Skeletal muscle satellite cell (primary cell): ENCODE results near the gene ARL5C.

ENCODE experiments used
- H3K27me3 ChIP-seq: 2 replicates; pipeline ENCODE4 v1.7.0; 2013; ENCODE audit warnings: low read length; ENCODE audit not compliant: control insufficient read depth, insufficient read depth
- H3K36me3 ChIP-seq: 2 replicates; pipeline ENCODE4 v1.7.0; 2013; ENCODE audit warnings: mild to moderate bottlenecking, control low read depth, low read length; ENCODE audit not compliant: insufficient read depth
- H3K4me1 ChIP-seq: 2 replicates; pipeline ENCODE4 v1.7.0; 2013; ENCODE audit warnings: low read length; ENCODE audit not compliant: control insufficient read depth, insufficient read depth
- H3K4me2 ChIP-seq: 2 replicates; pipeline ENCODE4 v1.7.0; 2013; ENCODE audit warnings: mild to moderate bottlenecking, low read length
- H3K4me3 ChIP-seq: 2 replicates; pipeline ENCODE4 v1.7.0; 2013; ENCODE audit warnings: low read length
- H3K9ac ChIP-seq: 2 replicates; pipeline ENCODE4 v1.7.0; 2013; ENCODE audit warnings: mild to moderate bottlenecking, low read depth, low read length, moderate library complexity
- H3K9me3 ChIP-seq: replicated peaks from 2 replicates; pipeline ENCODE4 v1.7.0; 2013; ENCODE audit warnings: mild to moderate bottlenecking, control low read depth, low read length

Gene ARL5C

GRCh38 chr17:39200070-39200879 is 34.3 kb upstream of the ARL5C start, which contains the start of gene RPL19:
Gene RPL19, plus strand, starts transcription at chr17:39200283. Its CDS starts 62 bp downstream, at chr17:39200345.
- no peaks in the 10 kb centered on the region for H3K9me3 ChIP-seq
- peak within 1 kb of the TSS; percentile 91 for H3K4me3 ChIP-seq
- no peaks in the 10 kb centered on the region for H3K27me3 ChIP-seq
- H3K9ac ChIP-seq, result peak within 1 kb of the TSS; percentile 99
- H3K4me2 ChIP-seq, result peak within 1 kb of the TSS; percentile 94
- H3K36me3 ChIP-seq, result peaks cover 47% of the 10 kb centered on the region
- peaks cover 30% of the 10 kb centered on the region for H3K4me1 ChIP-seq

DNA sequence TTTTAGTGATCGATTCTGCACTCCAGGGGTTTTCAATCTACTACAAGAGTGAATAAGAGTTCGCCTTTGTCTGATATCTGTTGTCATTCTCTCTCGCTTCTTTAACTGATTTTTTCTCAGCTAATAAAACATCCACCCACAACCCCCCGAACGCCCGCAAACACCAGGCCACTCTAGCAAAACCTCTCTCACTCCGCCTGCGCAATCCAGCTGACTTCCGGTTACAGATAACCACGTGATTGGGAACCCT is 33.8 kb upstream of the ARL5C start:
- Histone ChIP-seq H3K4me3 (peak overlapping the region; percentile 91), H3K4me1 (peaks cover 35% of the 10 kb centered on the region), H3K9me3 (no peaks in the 10 kb centered on the region), H3K9ac (peak overlapping the region; percentile 99), H3K36me3 (peaks cover 42% of the 10 kb centered on the region), H3K4me2 (peak overlapping the region; percentile 94), H3K27me3 (no peaks in the 10 kb centered on the region)

GRCh38 chr17:39198186-39198566 is 32.2 kb upstream of the ARL5C start:
- Histone ChIP-seq H3K4me2 (peak overlapping the region; percentile 85), H3K9ac (peak overlapping the region; percentile 82), H3K4me1 (peaks cover 48% of the 10 kb centered on the region), H3K36me3 (peaks cover 37% of the 10 kb centered on the region), H3K9me3 (no peaks in the 10 kb centered on the region), H3K27me3 (no peaks in the 10 kb centered on the region), H3K4me3 (peak overlapping the region; percentile 88)

DNA sequence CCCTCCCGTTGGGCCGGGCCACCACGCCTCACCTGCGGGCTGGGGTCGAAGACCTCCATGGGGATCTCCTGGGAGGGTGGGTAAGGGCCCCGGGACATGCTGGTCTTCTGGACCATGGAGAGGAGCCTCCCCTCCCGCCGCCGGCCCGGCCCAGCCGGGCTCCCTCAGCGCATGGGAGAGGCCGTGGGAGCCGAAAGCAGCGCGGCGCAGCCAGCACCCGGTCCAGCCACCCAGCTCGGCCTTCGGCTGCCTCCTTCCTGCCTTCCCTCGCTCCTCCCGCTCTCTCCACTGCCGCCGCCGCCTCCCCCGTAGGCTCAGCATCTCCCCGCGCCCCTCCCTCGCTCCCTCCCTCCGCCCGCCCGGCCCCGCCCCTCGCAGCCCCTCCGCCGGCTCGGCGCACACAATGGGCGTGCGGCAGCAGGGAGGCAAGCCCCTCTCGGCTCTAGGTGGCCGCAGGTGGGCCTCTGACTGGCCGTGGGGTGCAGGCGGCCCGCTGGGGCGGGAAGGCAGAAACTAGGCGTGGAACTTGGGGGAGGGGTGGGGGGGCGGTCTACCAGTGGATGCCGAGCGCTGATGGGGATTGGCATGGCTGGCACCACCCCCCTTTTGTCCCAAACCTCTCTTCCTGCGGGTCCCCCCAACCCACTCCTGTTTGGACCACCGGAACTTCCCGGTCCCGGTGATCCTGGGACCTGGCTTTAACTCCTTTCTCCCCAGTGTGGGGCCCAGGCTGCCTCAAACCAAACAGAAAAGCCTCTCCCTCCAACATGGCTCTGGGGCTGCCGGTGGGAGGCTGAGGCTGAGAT is 31.6 kb upstream of the ARL5C start, which contains the start of gene CACNB1:
Gene CACNB1 (minus strand): TSS at position 290 of the 806 bp plus-strand sequence. CDS start 174 bp downstream, at position 116.
- no peaks in the 10 kb centered on the region for H3K27me3 ChIP-seq
- no peaks in the 10 kb centered on the region for H3K9me3 ChIP-seq
- H3K9ac ChIP-seq, result peak within 1 kb of the TSS; percentile 82
- H3K36me3 ChIP-seq, result peaks cover 37% of the 10 kb centered on the region
- peak within 1 kb of the TSS; percentile 88 for H3K4me3 ChIP-seq
- H3K4me2 ChIP-seq, result peak within 1 kb of the TSS; percentile 85
- H3K4me1 ChIP-seq, result peaks cover 48% of the 10 kb centered on the region

DNA sequence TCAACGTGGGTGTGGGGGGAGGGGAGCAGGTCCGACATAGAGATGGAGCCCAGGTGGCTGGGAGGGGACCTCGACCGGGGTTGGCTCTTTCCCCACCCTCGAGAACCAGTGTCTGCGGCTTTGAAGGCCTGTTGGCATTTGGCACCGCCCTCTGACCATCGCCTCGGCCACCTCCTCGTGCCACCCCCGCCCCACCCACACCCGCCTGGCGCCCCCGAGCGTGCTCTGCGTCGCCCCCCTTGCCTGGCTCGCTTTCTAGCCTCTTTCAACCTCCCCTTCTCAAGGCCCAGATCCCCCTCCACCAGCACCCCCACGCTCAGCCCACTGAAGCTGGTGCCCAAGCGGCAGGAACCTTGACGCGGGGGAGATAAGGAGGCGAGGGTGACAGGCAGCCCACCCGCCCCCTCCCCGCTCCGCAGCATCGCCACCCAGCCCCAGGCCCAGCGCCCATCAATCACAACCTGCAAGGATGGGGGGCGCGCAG is 30.9 kb upstream of the ARL5C start:
- peak overlapping the region; percentile 85 for H3K4me2 ChIP-seq
- peaks cover 37% of the 10 kb centered on the region for H3K36me3 ChIP-seq
- peak overlapping the region; percentile 88 for H3K4me3 ChIP-seq
- no peaks in the 10 kb centered on the region for H3K27me3 ChIP-seq
- H3K9ac ChIP-seq, result peak overlapping the region; percentile 82
- H3K9me3 ChIP-seq, result no peaks in the 10 kb centered on the region
- peaks cover 41% of the 10 kb centered on the region for H3K4me1 ChIP-seq

GRCh38 chr17:39196241-39196807 is 30.4 kb upstream of the ARL5C start:
- H3K9ac ChIP-seq, result peak overlapping the region; percentile 50
- H3K4me3 ChIP-seq, result peak overlapping the region; percentile 88
- peak overlapping the region; percentile 85 for H3K4me2 ChIP-seq
- no peaks in the 10 kb centered on the region for H3K9me3 ChIP-seq
- H3K27me3 ChIP-seq, result no peaks in the 10 kb centered on the region
- peaks cover 38% of the 10 kb centered on the region for H3K36me3 ChIP-seq
- H3K4me1 ChIP-seq, result peaks cover 37% of the 10 kb centered on the region

DNA sequence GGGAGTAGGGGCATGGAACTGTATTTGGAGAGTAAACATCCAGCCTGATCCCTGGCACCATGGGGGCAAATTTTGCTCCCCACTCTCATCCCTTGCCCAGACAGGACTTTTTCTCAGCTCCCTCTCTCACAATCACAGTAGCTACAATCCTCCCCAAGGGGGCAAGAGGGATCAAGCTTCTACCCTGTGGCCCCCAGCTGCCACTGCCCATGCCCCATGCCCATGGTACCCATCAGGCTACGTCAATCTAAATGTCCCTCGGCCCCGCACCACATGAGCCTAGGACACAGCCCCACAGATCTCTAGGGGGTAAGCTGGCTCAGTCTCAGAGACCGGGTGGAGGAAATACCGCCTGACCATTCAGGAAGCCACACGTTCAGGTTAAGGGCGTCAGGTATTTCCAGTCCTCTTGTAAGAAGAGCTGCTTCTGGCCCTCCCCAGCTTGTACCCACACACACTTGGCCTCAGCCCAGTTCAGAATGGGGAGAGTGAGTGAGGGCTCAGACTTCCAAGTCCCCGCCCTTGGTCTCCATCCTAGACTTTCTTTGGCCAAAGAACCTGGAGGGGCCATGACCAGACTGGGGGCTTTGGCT is 29.7 kb upstream of the ARL5C start:
- H3K4me3 ChIP-seq, result peak overlapping the region; percentile 88
- H3K9me3 ChIP-seq, result no peaks in the 10 kb centered on the region
- H3K36me3 ChIP-seq, result peaks cover 34% of the 10 kb centered on the region
- H3K4me2 ChIP-seq, result peak overlapping the region; percentile 85
- H3K27me3 ChIP-seq, result no peaks in the 10 kb centered on the region
- peaks cover 34% of the 10 kb centered on the region for H3K4me1 ChIP-seq
- H3K9ac ChIP-seq, result peak overlapping the region; percentile 50

GRCh38 chr17:39194985-39195524 is 29.1 kb upstream of the ARL5C start:
- peak overlapping the region; percentile 50 for H3K9ac ChIP-seq
- peaks cover 33% of the 10 kb centered on the region for H3K36me3 ChIP-seq
- H3K4me1 ChIP-seq, result peaks cover 34% of the 10 kb centered on the region
- H3K9me3 ChIP-seq, result no peaks in the 10 kb centered on the region
- no peaks in the 10 kb centered on the region for H3K27me3 ChIP-seq
- H3K4me3 ChIP-seq, result peak overlapping the region; percentile 88
- peak overlapping the region; percentile 85 for H3K4me2 ChIP-seq

DNA sequence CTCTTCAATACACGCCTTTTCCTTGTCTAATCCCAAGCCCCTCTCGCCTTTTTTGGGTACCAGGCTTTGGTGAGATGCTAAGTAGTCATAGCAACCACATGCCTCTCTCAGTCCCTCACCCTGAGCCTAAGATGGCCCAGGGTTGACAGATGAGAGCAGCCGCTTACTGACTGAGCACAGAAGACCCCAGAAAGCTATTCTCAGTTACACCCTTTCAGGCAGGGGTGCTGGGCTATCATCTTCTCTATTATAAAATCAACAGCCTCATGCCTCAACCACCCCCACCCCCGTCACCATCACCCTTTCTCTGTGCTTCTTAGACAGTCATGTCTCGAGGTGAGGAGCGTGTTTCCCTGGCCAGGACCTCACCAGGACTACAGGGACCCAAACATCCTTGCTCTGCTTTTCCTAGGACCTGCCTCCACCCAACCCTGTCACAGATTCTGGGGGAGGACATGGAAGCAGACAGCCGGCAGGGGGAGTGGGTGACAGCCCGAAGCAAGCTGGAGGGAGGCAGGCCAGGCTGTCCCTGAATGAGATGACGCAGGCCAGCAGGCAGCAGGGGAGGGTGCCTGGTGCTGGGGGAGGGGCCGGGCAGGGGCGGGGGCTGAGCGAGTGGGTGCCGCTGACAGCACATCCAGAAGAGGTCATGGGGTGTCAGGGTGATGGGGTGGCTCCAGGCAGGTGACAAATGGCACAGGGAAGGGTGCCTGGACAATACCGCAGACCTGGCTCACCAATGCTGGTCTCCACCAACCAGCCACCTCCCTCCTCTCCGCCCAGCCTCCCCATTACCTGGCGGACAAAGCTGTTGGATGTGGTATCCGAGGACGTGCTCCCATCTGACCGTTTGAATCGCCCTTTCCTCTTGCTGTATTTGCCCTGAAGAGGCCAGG is 28.4 kb upstream of the ARL5C start:
- H3K4me1 ChIP-seq, result peaks cover 34% of the 10 kb centered on the region
- no peak overlapping the region for H3K9ac ChIP-seq
- peak overlapping the region; percentile 85 for H3K4me2 ChIP-seq
- H3K9me3 ChIP-seq, result no peaks in the 10 kb centered on the region
- peak overlapping the region; percentile 88 for H3K4me3 ChIP-seq
- H3K36me3 ChIP-seq, result peaks cover 33% of the 10 kb centered on the region
- H3K27me3 ChIP-seq, result no peaks in the 10 kb centered on the region

- no peaks in the 10 kb centered on the region for H3K9me3 ChIP-seq
- H3K27me3 ChIP-seq, result no peaks in the 10 kb centered on the region
- peaks cover 38% of the 10 kb centered on the region for H3K36me3 ChIP-seq
- H3K4me1 ChIP-seq, result peaks cover 34% of the 10 kb centered on the region
- no peak overlapping the region for H3K9ac ChIP-seq
- H3K4me3 ChIP-seq, result no peak overlapping the region
- no peak overlapping the region for H3K4me2 ChIP-seq
Observed at GRCh38 chr17:39193346-39193745, 27.4 kb upstream of the ARL5C start.
